ENCODE measurements around the gene GLRX. TPM values are rescaled to one million over a fixed set of nuclear protein-coding genes. Genes with fewer than 3 reads are reported as not detected.
"Not testable (repeated sequence)": the region's sequence is repeated elsewhere in the genome, so short reads cannot be mapped to it uniquely, and the experiment has no call there.

GLRX gene
- total RNA-seq, 2 experiments from 2014 or later: 60.2 to 61.1 TPM

DNA sequence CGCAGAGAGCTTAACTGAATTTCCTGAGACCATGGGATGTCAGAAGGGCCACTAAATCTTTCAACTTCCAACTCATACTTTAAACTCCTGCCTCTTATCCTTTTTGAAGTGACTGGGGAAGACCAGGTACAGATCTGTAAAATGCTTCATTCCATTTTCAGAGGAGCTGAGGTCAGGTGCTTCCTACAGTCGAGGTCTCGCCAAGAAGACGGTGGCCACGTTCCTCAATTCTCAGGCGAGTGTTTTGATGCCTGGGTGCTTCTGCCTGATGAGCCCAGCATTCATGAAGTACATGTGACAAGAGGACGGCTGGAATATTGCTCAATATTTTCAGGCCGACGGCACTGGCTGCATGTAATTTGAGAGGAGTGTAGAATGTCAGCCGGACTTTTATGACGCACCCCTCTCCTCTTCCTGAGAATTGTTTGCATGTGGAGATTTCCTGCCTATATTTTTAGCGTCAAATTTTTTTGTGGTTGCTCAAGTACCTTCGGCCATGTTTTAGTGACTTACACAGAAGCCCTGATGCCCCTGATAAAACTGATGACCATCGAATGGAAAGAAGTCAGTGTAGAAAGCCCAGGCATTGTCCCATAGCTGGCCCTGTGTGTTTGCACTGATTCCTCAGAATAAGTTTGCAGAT is 38.8 kb upstream of the GLRX start:
- Mint-ChIP-seq H3K4me1 (peaks cover 50% of the 10 kb centered on the region), H3K4me3 (no peak overlapping the region), H3K9me3 (no peaks in the 10 kb centered on the region), H3K36me3 (ENCODE audit: low read depth) (no peaks in the 10 kb centered on the region), H3K27ac (peak overlapping the region; percentile 26), H3K27me3 (no peaks in the 10 kb centered on the region)
- no peak for DNase-seq
- ChIA-PET POLR2A (no interaction called here), CTCF (interaction anchor here (1.0 to 2.1 kb wide), 7 partner anchors 12 to 740 kb away, joined by 4 to 7 read pairs (median 4); no protein-coding TSS in a partner anchor)

DNA sequence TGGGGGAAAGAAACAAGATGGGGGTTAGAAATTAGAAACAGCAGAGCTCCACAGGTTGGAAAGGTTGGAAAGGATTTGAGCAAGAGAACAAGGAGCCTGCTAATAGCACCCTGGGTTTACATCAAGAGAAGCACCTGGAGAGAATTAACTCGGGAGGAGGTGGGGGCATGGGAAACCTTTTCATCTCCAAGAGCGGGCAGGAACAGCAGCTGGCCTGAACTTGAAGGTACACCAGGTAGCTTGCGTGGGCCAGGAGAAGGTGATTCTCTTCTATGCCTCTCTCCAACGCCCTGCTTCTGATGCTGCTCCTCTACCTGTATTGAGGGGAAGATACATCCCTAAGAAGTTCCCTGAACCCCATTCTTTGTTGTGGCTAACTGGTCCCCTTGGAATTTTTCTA is 37.1 kb upstream of the GLRX start:
- peak overlapping the region; percentile 20 for H3K27ac Mint-ChIP-seq
- POLR2A ChIA-PET: no interaction called here

DNA sequence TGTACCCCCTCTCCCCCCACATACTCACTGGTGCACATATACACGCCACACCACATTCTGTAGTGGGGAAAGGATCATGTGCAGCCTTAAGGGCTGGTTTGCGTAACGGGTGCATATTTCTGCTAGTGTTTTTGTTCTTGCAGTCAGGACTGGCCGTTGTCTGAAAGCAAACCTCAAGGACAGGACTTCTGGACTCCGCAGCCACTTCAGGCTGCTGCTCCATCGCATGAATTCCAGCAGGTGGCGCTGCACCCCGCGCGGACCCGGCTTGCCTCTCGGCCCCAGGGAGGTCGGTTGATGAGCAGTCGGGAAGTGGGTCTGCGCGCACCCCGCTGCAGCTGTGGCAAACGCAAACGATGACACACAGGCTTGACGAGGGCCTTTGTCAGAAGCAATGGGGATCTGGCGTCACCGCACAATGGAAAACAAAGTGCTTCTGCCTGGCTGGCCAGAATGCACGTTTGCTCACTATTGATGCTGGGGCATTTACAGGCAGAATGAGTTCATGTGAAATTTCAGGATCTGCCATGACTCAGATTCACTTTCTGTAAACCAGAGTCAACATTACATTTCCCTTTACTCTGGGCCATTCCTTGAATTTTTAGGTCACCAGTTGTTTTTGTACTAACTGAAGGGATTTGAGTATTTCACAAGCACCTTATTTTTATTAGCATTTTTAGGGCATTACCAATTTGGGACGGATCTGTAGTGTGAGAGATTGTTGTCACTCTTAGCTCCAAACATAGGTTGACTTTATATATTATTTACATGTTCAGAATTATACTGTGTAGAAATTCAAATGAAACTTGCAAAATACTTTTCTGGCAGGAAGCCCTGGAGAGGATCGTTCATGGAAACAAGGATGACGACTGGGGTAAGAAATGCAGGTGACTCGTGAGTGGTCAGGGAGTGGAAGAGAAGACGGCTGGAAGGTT is 36.4 kb upstream of the GLRX start:
- Mint-ChIP-seq H3K36me3 (ENCODE audit: low read depth) (no peaks in the 10 kb centered on the region), H3K4me3 (peak overlapping the region; percentile 38), H3K9me3 (no peaks in the 10 kb centered on the region), H3K4me1 (peaks cover 50% of the 10 kb centered on the region), H3K27me3 (no peaks in the 10 kb centered on the region), H3K27ac (peak overlapping the region; percentile 52)
- POLR2A ChIA-PET: no interaction called here
- CTCF ChIA-PET: interaction anchor here (0.6 to 2.5 kb wide), 18 partner anchors 10 to 484 kb away, joined by 3 to 14 read pairs (median 3); no protein-coding TSS in a partner anchor
- peak; percentile 90 for DNase-seq

More for the DNA sequence above, 37.1 kb upstream of the GLRX start:
- no peak for DNase-seq
- Mint-ChIP-seq H3K27me3 (no peaks in the 10 kb centered on the region), H3K9me3 (no peaks in the 10 kb centered on the region), H3K4me3 (no peak overlapping the region), H3K36me3 (ENCODE audit: low read depth) (no peaks in the 10 kb centered on the region), H3K4me1 (peaks cover 50% of the 10 kb centered on the region)
- CTCF ChIA-PET: interaction anchor here (1.0 to 2.5 kb wide), 11 partner anchors 10 to 742 kb away, joined by 3 to 12 read pairs (median 4); no protein-coding TSS in a partner anchor

DNA sequence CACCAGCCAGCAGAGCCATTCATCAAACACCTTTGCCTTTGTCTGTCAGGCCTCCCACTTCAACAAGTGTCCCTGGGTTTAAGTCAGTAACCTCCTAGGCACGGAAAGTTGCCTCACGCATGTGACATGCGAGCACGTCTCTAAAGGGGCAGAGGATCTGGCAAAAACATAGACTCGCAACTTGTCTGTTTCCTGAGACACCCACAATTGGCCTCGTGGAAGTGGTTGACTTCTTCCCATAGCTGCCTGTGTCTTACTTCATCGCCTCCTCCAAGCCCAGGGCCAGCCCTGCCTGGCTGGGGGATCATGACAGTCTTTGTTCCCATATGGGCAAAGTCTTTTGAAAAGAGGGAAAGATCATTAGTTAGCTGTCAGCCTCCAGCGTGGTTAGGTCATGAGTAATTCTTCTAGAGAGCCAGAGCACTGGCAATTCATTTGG is 35.5 kb upstream of the GLRX start:
- POLR2A ChIA-PET: no interaction called here
- no peaks in the 10 kb centered on the region for H3K27me3 Mint-ChIP-seq
- H3K9me3 Mint-ChIP-seq: no peaks in the 10 kb centered on the region
- H3K4me1 Mint-ChIP-seq: peaks cover 45% of the 10 kb centered on the region
- no peak overlapping the region for H3K27ac Mint-ChIP-seq
- CTCF ChIA-PET: interaction anchor here (1.3 to 2.5 kb wide), 6 partner anchors 9 to 485 kb away, joined by 3 to 14 read pairs (median 6); no protein-coding TSS in a partner anchor
- H3K36me3 Mint-ChIP-seq (ENCODE audit: low read depth): no peaks in the 10 kb centered on the region
- no peak overlapping the region for H3K4me3 Mint-ChIP-seq
- no peak for DNase-seq

DNA sequence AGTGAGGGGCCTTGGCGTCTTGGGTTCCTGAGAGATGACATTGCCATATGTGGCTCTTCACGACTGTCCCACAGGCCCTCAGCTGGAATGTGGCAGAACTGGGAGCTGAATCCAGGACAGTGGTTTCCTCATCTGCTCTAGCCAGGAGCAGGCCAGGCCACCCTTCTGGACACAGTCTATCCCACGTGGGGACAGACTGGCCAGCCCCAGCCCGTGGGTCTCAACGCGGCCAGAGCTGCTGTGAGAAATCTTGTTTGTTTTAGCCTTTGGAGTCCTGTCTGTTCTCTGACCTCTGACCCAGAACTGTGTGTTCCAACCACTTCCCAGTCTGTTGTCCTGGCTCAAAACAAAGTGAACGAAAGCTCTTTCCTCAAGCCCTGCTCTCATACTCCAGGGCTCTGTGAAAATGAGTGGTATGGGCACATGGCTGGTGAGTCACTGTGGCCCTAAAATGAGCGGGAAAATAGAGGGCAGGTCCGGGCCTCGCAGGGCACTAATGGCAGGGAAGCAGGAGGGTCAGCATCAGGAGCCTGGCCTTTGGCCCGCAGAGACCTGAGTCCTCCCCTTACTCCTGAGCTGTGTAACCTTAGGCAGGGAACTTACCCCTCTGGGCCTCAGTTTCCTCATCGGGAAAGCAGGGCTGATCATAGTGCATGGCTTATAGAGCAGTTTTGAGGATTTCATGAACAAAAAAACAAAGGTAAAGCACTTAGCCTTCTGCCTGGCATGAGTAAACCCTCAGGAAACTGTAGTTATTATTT is 34.8 kb upstream of the GLRX start:
- ChIA-PET POLR2A (no interaction called here), CTCF (interaction anchor here (0.6 to 2.5 kb wide), 11 partner anchors 8 to 917 kb away, joined by 3 to 14 read pairs (median 4); no protein-coding TSS in a partner anchor)
- DNase-seq: no peak
- peaks cover 38% of the 10 kb centered on the region for H3K4me1 Mint-ChIP-seq
- no peaks in the 10 kb centered on the region for H3K27me3 Mint-ChIP-seq
- H3K4me3 Mint-ChIP-seq: no peak overlapping the region
- H3K27ac Mint-ChIP-seq: no peak overlapping the region
- no peaks in the 10 kb centered on the region for H3K36me3 Mint-ChIP-seq (ENCODE audit: low read depth)
- H3K9me3 Mint-ChIP-seq: no peaks in the 10 kb centered on the region

DNA sequence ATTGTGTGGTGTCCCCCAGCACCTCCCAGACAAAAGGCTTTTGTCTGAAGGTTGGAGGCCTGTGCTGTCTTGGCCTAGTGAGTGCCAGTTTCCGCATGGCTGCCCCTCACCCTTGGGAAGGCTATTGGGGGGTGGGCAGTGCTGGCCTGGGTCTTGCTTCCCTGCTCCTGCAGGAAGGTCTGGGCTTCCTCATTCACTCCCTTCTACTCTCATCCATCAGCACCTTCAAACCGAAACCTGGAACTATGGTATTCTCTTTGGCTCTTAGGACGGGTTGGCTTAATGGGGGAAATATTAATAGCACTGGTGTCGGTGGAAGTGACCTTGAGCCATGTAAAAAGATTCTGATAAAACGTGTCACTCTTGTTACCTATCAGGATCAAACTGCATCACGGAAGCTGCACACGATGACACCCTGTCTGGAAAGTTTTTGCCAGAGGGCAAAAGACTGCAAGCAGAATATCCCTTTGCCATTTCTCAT is 34.0 kb upstream of the GLRX start:
- H3K4me3 Mint-ChIP-seq: no peak overlapping the region

DNA sequence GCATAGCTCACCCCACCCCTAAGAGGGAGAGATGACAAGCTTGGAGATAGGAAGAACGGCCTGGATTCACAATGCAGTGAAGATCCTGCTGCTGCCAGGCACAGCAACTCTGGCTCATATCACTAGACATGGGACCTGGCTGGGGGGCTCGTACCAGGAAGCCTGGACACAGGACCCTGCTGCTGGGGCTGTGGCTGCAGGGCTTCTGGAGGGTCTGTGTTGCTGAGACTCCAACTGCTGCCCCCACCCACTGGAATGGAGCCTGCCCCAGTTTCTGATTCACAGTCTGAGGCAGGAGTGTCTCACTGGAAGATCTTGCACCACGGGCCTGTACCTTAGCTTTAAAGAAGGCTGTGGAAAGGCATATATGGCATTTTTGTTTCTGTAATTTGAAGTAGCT is 31.0 kb upstream of the GLRX start:
- Mint-ChIP-seq H3K27ac (no peak overlapping the region), H3K27me3 (peaks cover 2% of the 10 kb centered on the region), H3K36me3 (ENCODE audit: low read depth) (no peaks in the 10 kb centered on the region), H3K9me3 (no peaks in the 10 kb centered on the region), H3K4me1 (peaks cover 4% of the 10 kb centered on the region), H3K4me3 (no peak overlapping the region)
- ChIA-PET CTCF (interaction anchor here (0.8 to 1.9 kb wide), 6 partner anchors 10 to 483 kb away, joined by 3 to 4 read pairs (median 4); no protein-coding TSS in a partner anchor), POLR2A (interaction anchor here (0.6 kb wide), 1 partner anchor 110 kb away, joined by 3 read pairs; no protein-coding TSS in a partner anchor)
- DNase-seq: no peak

More for the DNA sequence above, 34.0 kb upstream of the GLRX start:
- Mint-ChIP-seq H3K9me3 (no peaks in the 10 kb centered on the region), H3K27ac (no peak overlapping the region), H3K4me1 (peaks cover 30% of the 10 kb centered on the region), H3K36me3 (ENCODE audit: low read depth) (no peaks in the 10 kb centered on the region), H3K27me3 (no peaks in the 10 kb centered on the region)
- POLR2A ChIA-PET: no interaction called here
- DNase-seq: no peak
- CTCF ChIA-PET: interaction anchor here (0.9 to 2.4 kb wide), 5 partner anchors 9 to 486 kb away, joined by 3 to 8 read pairs (median 4); no protein-coding TSS in a partner anchor

DNA sequence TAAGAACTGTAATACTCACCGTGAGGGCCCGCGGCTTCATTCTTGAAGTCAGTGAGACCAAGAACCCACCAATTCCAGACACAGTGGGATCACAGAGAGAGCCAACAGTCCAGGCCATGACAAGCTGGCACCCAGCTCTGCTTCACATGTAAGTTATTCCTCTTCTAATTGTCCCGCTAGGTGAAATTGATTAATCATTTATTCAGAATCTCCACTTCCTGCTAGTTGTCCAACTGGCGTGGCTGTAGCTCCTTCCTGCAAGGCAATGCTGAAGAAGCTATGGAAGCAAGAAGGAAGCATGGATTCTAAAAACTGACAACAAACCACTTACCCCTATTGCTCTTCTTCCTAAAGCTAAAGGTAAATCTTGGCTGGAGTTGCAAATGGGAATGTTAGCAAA is 30.0 kb upstream of the GLRX start:
- no peaks in the 10 kb centered on the region for H3K4me1 Mint-ChIP-seq
- DNase-seq: no peak
- no peaks in the 10 kb centered on the region for H3K36me3 Mint-ChIP-seq (ENCODE audit: low read depth)
- no peaks in the 10 kb centered on the region for H3K9me3 Mint-ChIP-seq
- POLR2A ChIA-PET: no interaction called here
- no peak overlapping the region for H3K27ac Mint-ChIP-seq
- H3K4me3 Mint-ChIP-seq: no peak overlapping the region
- H3K27me3 Mint-ChIP-seq: peaks cover 9% of the 10 kb centered on the region
- CTCF ChIA-PET: interaction anchor here (0.6 to 1.8 kb wide), 7 partner anchors 12 to 484 kb away, joined by 3 to 8 read pairs (median 3); no protein-coding TSS in a partner anchor

DNA sequence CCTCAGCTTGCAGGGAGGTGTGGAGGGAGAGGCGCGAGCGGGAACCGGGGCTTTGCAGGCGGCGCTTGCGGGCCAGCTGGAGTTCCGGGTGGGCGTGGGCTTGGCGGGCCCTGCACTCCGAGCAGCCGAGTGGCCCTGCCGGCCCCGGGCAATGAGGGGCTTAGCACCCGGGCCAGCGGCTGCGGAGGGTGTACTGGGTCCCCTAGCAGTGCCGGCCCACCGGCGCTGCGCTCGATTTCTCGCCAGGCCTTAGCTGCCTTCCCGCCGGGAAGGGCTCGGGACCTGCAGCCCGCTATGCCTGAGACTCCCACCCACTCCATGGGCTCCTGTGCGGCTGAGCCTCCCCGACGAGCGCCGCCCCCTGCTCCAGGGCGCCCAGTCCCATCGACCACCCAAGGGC is 28.6 kb upstream of the GLRX start:
- DNase-seq; H3K9me3 Mint-ChIP-seq; H3K4me1 Mint-ChIP-seq; H3K36me3 Mint-ChIP-seq (ENCODE audit: low read depth); POLR2A ChIA-PET; H3K27ac Mint-ChIP-seq; H3K4me3 Mint-ChIP-seq: not testable (repeated sequence)
- CTCF ChIA-PET: interaction anchor here (0.8 to 3.9 kb wide), 4 partner anchors 21 to 485 kb away, joined by 3 to 26 read pairs (median 6); no protein-coding TSS in a partner anchor
- peaks cover 12% of the 10 kb centered on the region for H3K27me3 Mint-ChIP-seq

DNA sequence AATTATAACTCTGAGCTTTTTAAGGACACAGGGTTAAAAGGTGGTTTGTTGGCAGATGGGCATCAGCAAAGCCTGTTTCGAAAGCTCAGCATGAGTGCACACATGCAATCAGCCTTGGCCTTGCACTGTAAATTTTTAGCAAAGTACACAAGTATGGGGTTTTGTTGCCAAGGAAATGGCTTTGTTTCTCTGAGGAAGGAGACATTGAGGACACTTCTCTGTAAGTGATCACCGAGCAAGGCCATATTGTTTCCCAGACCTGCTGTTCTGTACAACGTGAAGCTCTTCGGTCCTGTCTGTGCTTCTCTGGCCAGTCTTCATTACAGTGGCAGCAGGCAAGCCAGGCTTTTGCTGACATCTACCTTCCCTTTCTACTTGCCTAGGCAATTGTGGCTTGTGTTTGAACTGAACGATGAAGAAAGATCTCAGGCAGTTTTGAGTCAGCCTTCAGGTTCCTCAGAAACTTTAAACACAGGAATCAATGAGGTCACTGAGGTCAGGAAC is 27.9 kb upstream of the GLRX start:
- H3K27me3 Mint-ChIP-seq: peaks cover 12% of the 10 kb centered on the region
- H3K36me3 Mint-ChIP-seq (ENCODE audit: low read depth): no peaks in the 10 kb centered on the region
- no peak overlapping the region for H3K4me3 Mint-ChIP-seq
- ChIA-PET POLR2A (no interaction called here), CTCF (interaction anchor here (0.8 to 3.9 kb wide), 6 partner anchors 8 to 218 kb away, joined by 4 to 26 read pairs (median 4); no protein-coding TSS in a partner anchor)
- peaks cover 8% of the 10 kb centered on the region for H3K4me1 Mint-ChIP-seq
- H3K9me3 Mint-ChIP-seq: no peaks in the 10 kb centered on the region
- H3K27ac Mint-ChIP-seq: no peak overlapping the region
- no peak for DNase-seq

DNA sequence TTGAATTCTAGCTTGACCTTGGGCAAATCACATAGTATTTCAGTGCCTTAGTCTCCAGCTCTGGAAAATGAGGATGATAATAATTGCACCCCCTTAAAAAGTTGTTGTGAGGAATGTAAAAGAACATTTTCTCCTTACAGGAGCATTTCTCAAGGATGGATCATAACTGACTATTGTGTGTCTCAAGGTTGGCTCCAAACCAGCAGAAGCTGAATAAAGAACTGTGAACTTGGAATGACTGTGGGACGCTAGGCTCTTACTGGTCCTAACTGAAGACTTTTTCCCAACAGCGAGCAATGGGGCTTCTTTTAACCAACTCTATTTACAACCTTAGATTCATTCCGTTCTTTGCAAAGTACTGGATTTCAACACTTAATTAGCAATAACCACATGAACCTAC is 26.2 kb upstream of the GLRX start:
- H3K9me3 Mint-ChIP-seq: no peaks in the 10 kb centered on the region
- ChIA-PET POLR2A (no interaction called here), CTCF (interaction anchor here (1.2 to 3.9 kb wide), 8 partner anchors 9 to 198 kb away, joined by 3 to 26 read pairs (median 4); no protein-coding TSS in a partner anchor)

DNA sequence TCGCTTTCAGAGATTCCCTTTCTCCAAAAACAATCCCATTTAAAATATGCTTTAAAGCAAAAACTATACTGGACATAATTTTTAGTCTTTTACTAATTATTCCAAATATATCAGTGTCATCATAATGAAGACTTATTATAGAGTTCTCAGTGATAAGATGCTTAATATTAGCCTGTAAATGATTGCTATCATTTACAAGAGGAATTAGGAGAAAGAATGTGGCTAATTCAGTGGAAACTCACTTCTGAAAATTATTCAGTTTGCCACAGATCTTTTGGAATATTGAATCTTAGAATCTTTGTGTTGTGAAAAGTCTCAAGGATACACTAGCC is 24.7 kb upstream of the GLRX start:
- Mint-ChIP-seq H3K4me3 (no peak overlapping the region), H3K27ac (no peak overlapping the region), H3K36me3 (ENCODE audit: low read depth) (no peaks in the 10 kb centered on the region), H3K4me1 (peaks cover 24% of the 10 kb centered on the region), H3K27me3 (peaks cover 12% of the 10 kb centered on the region), H3K9me3 (no peaks in the 10 kb centered on the region)
- no peak for DNase-seq
- ChIA-PET CTCF (interaction anchor here (1.0 to 3.9 kb wide), 6 partner anchors 9 to 183 kb away, joined by 3 to 26 read pairs (median 6); no protein-coding TSS in a partner anchor), POLR2A (no interaction called here)

More for the DNA sequence above, 26.2 kb upstream of the GLRX start:
- no peak overlapping the region for H3K4me3 Mint-ChIP-seq
- H3K36me3 Mint-ChIP-seq (ENCODE audit: low read depth): no peaks in the 10 kb centered on the region
- peaks cover 12% of the 10 kb centered on the region for H3K27me3 Mint-ChIP-seq
- no peak for DNase-seq
- peaks cover 11% of the 10 kb centered on the region for H3K4me1 Mint-ChIP-seq
- no peak overlapping the region for H3K27ac Mint-ChIP-seq
